Measurements from ENCODE around the gene SCAMP2.
"Not testable (repeated sequence)": the region's sequence is repeated elsewhere in the genome, so short reads cannot be mapped to it uniquely, and the experiment has no call there.

Gene SCAMP2

DNA sequence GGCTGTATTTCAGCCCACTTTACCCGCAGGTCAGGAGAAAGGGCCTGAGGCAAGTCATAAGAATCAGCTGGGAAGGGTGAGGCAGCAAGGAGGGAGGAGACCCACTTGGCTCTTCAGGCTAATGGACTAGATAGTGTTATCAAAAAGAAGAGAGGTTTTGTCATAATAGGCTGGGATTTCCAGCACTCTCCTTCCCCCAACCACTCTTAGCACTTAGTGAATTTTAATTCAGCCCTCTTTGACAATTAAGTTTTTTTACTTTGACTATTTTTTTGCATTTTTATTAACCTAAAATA lies 17.4 kb upstream of the SCAMP2 start:
- DNase-seq (ENCODE audit: low read depth in 2 of 2), result no peak

DNA sequence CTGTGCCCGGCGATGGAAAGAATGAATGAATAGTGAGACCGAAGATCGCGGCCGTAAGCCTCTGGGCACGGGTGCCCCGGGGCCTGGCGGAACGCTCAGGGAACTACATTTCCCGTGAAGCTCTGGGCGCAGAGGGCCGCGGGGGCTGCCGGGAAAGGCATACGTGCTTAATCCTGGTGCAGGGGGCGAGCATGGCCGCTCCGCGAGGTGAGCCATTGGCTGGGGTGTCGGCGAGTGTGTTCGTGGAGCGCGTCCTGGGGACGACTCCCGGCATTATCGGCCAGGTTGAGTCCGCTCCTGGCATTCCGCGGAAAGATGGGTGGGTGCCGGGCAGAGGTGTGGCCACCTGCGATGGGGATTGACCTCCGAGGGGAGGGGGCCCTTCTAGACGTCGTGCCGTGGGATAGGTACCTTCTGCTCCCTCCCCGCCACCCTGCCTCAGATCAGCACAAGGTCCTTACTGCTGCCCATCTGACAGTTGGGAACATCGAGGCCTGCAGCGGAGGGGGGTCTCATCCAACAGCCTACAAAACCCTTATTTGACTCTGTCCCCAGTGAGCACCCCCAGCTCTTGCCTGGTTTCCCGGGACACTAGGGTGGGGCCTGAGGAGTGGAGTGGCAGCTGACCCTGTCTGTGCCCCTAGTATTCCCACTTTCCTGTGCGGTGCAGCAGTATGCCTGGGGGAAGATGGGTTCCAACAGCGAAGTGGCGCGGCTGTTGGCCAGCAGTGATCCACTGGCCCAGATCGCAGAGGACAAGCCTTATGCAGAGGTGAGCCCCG lies 16.9 kb upstream of the SCAMP2 start, which contains the start of gene MPI:
TSS of gene MPI (plus strand) at position 160 of the 782 bp plus-strand sequence. CDS start at position 192, 32 bp downstream.
- DNase-seq (ENCODE audit: low read depth in 2 of 2), result peak; percentile 86 to 89

- DNase-seq (ENCODE audit: low read depth in 2 of 2), result no peak
Measured at GRCh38 chr15:74889390-74889882, 16.3 kb upstream of the SCAMP2 start.

GRCh38 chr15:74888716-74889115 lies 15.6 kb upstream of the SCAMP2 start:
- DNase-seq (ENCODE audit: low read depth in 2 of 2), result no peak

DNA sequence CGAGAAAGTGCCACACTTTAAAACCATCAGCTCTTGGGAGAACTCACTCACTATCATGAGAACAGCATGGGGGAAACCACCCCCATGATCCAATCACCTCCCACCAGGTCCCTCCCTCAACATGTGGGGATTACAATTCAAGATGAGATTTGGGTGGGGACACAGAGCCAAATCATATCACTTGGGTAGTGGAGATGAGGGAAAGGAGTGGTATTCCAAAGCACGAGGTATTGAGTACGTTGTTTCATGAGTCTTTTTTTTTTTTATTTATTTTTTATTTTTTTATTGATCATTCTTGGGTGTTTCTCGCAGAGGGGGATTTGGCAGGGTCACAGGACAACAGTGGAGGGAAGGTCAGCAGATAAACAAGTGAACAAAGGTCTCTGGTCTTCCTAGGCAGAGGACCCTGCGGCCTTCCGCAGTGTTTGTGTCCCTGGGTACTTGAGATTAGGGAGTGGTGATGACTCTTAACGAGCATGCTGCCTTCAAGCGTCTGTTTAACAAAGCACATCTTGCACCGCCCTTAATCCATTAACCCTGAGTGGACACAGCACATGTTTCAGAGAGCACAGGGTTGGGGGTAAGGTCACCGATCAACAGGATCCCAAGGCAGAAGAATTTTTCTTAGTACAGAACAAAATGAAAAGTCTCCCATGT lies 14.5 kb upstream of the SCAMP2 start:
- DNase-seq (ENCODE audit: low read depth in 2 of 2), result not testable (repeated sequence)

DNA sequence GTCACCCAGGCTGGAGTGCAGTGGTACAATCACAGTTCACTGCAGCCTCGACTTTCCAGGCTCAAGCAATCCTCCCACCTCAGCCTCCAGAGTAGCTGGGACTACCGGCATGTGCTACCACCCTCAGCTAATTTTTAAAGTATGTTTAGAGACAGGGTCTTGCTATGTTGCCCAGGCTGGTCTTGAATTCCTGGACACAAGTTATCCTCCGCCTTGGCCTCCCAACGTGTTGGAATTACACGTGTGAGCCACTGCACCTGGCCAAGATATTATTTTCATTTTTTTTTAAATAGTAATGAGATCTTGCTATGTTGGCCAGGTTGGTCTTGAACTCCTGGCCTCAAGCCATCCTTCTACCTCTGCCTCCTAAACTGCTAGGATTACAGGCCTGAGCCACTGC lies 12.3 kb upstream of the SCAMP2 start:
- no peak for DNase-seq (ENCODE audit: low read depth in 2 of 2)

GRCh38 chr15:74884428-74885223 lies 11.5 kb upstream of the SCAMP2 start:
- no peak for DNase-seq (ENCODE audit: low read depth in 2 of 2)

GRCh38 chr15:74882528-74882927 lies 9.4 kb upstream of the SCAMP2 start:
- no peak for DNase-seq (ENCODE audit: low read depth in 2 of 2)

- no peak for DNase-seq (ENCODE audit: low read depth in 2 of 2)
Measured at GRCh38 chr15:74878273-74878672, 5.1 kb upstream of the SCAMP2 start.

GRCh38 chr15:74873756-74874424 lies 725 bp upstream of the SCAMP2 start:
- DNase-seq (ENCODE audit: low read depth in 2 of 2), result no peak

- DNase-seq (ENCODE audit: low read depth in 2 of 2), result no peak
Measured at GRCh38 chr15:74872702-74873035, 496 bp downstream of the SCAMP2 start.

DNA sequence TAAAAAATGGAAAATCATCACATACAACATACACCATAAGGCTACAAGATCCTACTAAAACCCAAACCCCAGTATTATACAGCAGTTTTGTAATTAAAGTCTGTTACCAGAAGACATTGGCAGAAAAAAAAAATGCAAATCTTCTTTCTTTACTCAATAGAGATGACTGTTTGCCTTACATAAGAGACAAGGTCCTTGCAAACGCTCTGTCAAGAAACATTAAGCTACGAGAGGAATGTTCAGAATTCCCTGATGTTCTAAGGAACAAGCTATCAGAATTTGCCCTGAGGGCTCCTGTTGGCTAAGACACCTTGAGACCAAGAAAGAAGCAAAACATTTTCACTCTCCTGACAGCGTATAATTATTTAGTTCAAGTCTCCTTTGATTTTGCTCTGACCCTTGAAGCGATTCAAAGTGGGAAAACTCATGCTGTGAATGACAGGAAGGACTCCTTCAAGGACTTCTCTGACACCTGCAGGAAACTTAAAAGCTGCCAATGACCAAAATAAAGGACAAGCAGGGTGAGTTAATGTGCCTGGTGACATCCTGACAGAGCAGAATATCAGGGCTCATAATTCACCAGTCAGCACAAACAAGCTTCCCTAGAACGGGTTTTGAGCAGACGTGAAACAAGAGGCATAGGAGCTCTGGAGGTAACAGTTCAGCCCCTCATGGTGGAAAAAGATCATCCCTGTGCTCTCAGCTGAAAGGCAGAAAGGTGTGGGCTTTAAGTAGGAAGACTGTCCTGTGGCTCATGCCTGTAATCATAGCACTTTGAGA lies 2.5 kb downstream of the SCAMP2 start:
- no peak for DNase-seq (ENCODE audit: low read depth in 2 of 2)

DNA sequence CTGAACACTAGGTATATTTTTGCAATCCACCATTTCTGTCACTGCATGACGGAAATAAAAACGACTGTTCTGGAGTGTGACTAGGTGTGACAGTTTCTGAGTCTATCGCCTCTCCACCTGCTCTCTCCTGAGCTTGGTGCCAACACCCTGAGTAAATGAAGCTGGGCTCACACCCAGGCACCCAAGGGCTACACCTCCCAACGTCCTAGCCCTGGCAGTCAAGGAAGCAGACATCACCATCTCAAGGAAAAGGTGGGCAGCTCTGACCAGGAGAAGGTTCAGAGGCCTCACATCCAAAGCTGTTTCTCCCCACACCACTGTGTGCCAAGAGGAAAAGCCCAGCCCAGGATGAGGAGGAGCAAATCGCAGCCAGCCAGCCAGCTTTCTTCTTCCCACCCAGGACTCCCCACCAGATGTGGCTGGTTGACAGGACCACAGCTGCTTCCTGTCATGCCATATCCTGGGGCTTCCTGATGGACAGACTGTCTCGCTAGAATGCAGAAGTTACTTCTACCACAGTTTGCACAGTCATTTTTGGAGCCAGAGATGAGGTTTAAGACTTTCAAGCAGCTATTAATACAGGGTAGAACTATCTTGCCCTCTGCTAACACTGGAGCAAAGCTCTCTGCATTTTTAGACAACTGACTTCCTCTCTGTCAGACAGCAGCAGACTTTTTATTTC lies 3.3 kb downstream of the SCAMP2 start:
- DNase-seq (ENCODE audit: low read depth in 2 of 2), result no peak

- no peak for DNase-seq (ENCODE audit: low read depth in 2 of 2)
Measured at GRCh38 chr15:74869372-74869725, 3.8 kb downstream of the SCAMP2 start.

- no peak for DNase-seq (ENCODE audit: low read depth in 2 of 2)
Measured at GRCh38 chr15:74868059-74868458, 5.1 kb downstream of the SCAMP2 start.

DNA sequence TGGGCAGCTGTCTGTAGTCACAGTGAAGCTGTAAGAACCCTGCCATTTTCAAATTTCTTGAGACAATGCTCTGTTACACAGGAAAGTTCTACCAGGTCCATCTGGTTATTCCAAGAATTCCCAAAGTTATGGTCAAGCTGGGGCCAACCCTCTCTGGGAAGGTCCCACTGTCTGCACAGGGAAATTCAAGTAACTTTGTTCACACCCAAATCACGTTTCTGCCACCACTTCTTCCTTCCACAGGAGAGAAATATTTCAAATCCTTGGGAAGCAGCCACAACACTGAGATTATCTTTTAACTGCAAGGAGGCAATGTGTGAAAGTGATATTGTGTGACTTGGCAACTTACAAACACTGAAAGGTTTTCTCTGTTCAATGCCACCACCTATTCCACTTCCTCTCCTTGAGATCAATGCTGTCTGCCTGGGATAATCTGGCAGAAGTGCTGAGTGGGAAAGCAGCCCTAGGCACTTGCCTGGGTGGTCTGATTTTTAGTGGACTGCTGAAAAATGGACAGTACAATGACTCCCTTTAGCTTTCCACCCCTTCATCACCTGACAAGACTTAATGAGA lies 5.6 kb downstream of the SCAMP2 start:
- DNase-seq (ENCODE audit: low read depth in 2 of 2), result no peak

DNA sequence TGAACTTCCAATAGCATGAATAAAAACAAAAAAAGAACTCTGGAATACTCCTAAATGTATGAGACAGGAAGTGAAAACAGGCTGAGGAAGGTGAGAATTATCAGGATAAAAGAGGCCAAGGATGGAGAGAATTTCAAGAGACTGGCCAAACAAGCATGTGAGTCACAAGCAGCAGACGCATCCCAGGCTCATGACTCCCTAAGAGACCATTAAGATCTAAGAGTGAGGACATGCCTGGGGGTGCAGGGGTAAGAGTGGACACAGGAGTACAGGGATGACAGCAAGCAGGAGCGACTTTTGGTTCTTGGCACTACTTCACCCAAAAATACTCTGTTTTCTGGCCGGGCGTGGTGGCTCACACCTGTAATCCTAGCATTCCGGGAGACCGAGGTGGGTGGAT lies 7.1 kb downstream of the SCAMP2 start:
- no peak for DNase-seq (ENCODE audit: low read depth in 2 of 2)

- DNase-seq (ENCODE audit: low read depth in 2 of 2), result no peak
Measured at GRCh38 chr15:74865316-74865715, 7.8 kb downstream of the SCAMP2 start.

DNA sequence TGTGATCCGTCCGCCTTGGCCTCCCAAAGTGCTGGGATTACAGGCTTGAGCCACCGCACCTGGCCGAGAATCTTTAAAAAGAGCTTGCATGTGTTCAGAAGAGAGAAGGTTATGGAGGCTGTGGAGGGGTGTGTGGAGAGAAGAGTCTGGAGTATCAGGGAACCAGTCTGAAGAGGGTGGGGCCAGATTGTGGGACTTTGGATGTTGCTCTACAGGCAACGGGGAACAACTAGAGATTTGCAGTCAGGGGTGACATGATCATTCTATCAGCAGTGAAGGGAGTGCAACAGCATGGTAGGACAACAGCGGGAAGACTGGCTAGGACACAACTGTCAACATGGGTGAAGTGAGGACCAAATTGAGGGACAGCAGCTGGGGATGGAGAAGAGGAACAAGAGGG lies 8.9 kb downstream of the SCAMP2 start:
- DNase-seq (ENCODE audit: low read depth in 2 of 2), result no peak

DNA sequence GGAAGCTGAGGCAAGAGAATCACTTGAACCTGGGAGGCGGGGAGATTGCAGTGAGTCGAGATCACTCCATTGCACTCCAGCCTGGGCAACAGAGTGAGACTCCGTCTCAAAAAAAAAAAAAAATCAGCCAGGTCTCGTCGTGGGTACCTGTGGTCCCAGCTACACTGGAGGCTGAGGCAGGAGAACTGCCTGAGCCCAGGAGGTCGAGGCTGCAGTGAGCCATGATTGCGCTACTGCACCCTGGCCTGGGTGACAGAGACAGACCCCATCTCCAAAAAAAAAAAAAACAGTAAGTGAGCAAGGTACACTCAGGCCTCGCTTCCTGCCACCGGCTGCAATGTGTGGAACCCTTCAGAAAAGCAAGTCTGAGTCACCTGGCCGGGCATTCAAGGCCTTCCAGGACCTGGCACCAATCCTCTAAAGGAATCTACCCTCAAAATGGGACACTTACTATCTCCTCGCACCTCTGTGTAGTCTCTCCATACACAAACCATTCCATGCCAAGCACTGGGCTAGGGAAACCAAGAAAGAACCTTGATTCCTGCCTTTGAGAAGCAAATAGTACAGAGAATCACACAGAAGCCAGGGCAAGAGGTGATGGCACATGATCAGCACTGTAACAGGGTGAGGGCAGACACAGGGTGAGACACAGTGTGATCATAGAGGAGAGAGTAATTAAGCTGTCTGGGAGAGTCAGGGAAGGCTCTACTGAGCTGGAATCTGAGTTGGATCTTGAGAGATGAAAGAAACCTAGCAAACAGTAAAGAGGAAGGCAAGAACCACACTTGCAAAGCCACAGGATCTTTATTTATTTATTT lies 9.7 kb downstream of the SCAMP2 start:
- DNase-seq (ENCODE audit: low read depth in 2 of 2), result no peak
